ENCODE data around the gene S100A1. TPM values are rescaled to one million over a fixed set of nuclear protein-coding genes. Genes with fewer than 3 reads are reported as not detected.

Gene S100A1
- total RNA-seq, 1 experiment from 2014 or later, result 0.46 TPM

DNA sequence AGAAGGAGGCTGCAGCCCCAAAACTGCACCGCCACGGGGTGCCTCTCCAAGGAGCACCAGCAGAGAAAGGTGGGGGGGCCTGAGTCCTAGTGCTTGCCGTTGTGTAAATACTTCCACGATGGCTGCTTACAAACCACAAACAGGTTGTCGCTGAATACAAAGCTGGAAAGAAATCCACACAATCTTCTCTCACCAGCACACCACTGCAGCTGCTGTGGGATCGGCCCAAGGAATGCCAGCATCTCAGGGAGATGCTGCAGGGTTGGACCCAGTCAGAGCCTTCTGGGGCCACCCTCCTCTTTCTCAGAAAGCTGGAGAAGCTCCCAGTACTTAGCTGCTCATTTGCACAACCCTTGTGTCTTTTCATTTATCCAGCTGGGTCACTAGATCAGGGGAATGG is 9.1 kb upstream of the S100A1 start:
- Histone ChIP-seq H3K36me3 (ENCODE audit: low read depth) (peaks cover 23% of the 10 kb centered on the region; the same call in 1 of the 2 replicates), H4K20me1 (ENCODE audit: insufficient read depth) (no peaks in the 10 kb centered on the region), H3K9me3 (ENCODE audit: insufficient read depth, low read depth) (no peaks in the 10 kb centered on the region), H3K4me2 (no peak overlapping the region), H3K4me1 (replicated peaks; ENCODE audit: insufficient read depth) (peaks cover 34% of the 10 kb centered on the region), H3K79me2 (ENCODE audit: low read depth) (peaks cover 28% of the 10 kb centered on the region), H2AFZ (no peak overlapping the region), H3K9me2 (ENCODE audit: insufficient read depth) (no peaks in the 10 kb centered on the region), H3K27me3 (ENCODE audit: insufficient read depth, low read depth) (no peaks in the 10 kb centered on the region), H3K27ac (no peak overlapping the region), H3F3A (ENCODE audit: insufficient read depth, low read depth) (peaks cover 29% of the 10 kb centered on the region; the same call in 1 of the 2 replicates), H3K4me3 (no peak overlapping the region)
- intact Hi-C loops (cut with micrococcal nuclease; ENCODE audit: unreplicated experiment), result no loop called here
- CTCF ChIA-PET, result interaction anchor here (0.8 kb wide), 1 partner anchor 8 kb away, joined by 4 read pairs; the partner anchor contains the start of gene S100A13
- TF ChIP-seq, protein P1, sequence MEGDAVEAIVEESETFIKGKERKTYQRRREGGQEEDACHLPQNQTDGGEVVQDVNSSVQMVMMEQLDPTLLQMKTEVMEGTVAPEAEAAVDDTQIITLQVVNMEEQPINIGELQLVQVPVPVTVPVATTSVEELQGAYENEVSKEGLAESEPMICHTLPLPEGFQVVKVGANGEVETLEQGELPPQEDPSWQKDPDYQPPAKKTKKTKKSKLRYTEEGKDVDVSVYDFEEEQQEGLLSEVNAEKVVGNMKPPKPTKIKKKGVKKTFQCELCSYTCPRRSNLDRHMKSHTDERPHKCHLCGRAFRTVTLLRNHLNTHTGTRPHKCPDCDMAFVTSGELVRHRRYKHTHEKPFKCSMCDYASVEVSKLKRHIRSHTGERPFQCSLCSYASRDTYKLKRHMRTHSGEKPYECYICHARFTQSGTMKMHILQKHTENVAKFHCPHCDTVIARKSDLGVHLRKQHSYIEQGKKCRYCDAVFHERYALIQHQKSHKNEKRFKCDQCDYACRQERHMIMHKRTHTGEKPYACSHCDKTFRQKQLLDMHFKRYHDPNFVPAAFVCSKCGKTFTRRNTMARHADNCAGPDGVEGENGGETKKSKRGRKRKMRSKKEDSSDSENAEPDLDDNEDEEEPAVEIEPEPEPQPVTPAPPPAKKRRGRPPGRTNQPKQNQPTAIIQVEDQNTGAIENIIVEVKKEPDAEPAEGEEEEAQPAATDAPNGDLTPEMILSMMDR (conservative IDR thresholded peaks at IDR 0.05), result no peak
- TF ChIP-seq EZH2 (IDR thresholded peaks at IDR 0.05; ENCODE audit: low read depth), result no peak
- BruUV-seq (replicated peaks), result no TSS peak
- POLR2A ChIA-PET (ENCODE audit: unreplicated experiment), result interaction anchor here (0.7 kb wide), 1 partner anchor 53 kb away, joined by 4 read pairs; no protein-coding TSS in a partner anchor
- DNase-seq, result no peak

DNA sequence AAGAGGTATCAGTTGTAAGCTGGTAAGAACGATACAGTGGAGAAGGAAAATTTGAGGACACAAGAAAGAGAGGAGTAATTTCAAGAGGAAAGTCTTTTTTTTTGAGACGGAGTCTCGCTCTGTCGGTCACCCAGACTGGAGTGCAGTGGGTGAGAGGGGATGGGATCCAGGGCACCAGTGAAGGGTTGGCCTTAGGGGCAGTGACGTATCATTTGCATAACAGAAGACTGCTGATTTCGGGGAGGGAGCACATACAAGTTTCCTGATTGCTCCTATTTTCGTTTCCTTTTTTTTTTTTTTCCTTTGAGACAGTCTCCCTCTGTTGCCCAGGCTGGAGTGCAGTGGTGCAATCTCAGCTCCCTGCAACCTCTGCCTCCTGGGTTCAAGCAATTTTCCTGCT is 5.1 kb upstream of the S100A1 start:
- Histone ChIP-seq H3K79me2 (ENCODE audit: low read depth) (peaks cover 36% of the 10 kb centered on the region), H3K4me2 (no peak overlapping the region), H3K4me3 (no peak overlapping the region), H3K36me3 (ENCODE audit: low read depth) (peaks cover 26% of the 10 kb centered on the region; the same call in 1 of the 2 replicates), H3K9me2 (ENCODE audit: insufficient read depth) (no peaks in the 10 kb centered on the region), H3K9me3 (ENCODE audit: insufficient read depth, low read depth) (no peaks in the 10 kb centered on the region), H4K20me1 (ENCODE audit: insufficient read depth) (no peaks in the 10 kb centered on the region), H3K27me3 (ENCODE audit: insufficient read depth, low read depth) (no peaks in the 10 kb centered on the region), H3K27ac (no peak overlapping the region), H2AFZ (no peak overlapping the region), H3F3A (ENCODE audit: insufficient read depth, low read depth) (peaks cover 31% of the 10 kb centered on the region), H3K4me1 (replicated peaks; ENCODE audit: insufficient read depth) (peaks cover 30% of the 10 kb centered on the region)
- ChIA-PET CTCF (no interaction called here), POLR2A (ENCODE audit: unreplicated experiment) (interaction anchor here (0.6 to 0.8 kb wide), 2 partner anchors 10 to 75 kb away, joined by 7 to 12 read pairs; partner anchors contain the start of gene S100A16)
- TF ChIP-seq, protein P1 (conservative IDR thresholded peaks at IDR 0.05), result no peak
- no peak for TF ChIP-seq EZH2 (IDR thresholded peaks at IDR 0.05; ENCODE audit: low read depth)
- intact Hi-C loops (cut with micrococcal nuclease; ENCODE audit: unreplicated experiment), result no loop called here
- DNase-seq, result no peak
- BruUV-seq (replicated peaks), result no TSS peak

DNA sequence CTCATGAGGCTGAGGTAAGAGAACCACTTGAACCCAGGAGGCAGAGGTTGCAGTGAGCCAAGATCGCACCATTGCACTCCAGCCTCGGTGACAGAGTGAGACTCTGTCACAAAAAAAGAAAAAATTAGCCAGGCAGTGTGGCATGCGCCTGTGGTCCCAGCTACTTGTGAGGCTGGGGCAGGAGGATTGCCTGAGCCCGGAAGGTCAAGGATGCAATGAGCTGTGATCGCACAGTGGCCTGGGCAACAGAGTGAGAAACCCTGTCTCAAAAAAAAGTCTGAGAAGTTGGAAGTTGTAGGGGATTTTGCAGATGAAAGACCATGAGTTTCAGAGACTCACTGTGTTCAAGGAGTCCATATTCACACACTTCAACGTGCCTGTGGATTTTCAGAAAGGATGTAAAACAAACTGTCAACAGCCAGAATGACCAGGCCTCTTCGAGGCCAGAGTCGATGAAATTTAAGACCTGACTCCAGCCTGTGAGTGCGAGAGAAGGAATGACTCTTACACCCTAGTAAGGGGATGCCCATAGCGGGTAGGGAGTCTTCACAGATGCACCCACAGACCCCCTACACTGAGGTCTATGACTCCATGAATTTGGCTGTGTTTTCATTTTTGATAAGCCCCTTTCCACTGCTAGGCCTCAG is 3.1 kb upstream of the S100A1 start:
- Histone ChIP-seq H3F3A (ENCODE audit: insufficient read depth, low read depth) (peaks cover 18% of the 10 kb centered on the region), H2AFZ (no peak overlapping the region), H4K20me1 (ENCODE audit: insufficient read depth) (no peaks in the 10 kb centered on the region), H3K79me2 (ENCODE audit: low read depth) (peaks cover 36% of the 10 kb centered on the region), H3K27ac (no peak overlapping the region), H3K27me3 (ENCODE audit: insufficient read depth, low read depth) (no peaks in the 10 kb centered on the region), H3K36me3 (ENCODE audit: low read depth) (peaks cover 25% of the 10 kb centered on the region; the same call in 1 of the 2 replicates), H3K4me3 (peak overlapping the region; percentile 69; the same call in 1 of the 2 replicates), H3K9me2 (ENCODE audit: insufficient read depth) (no peaks in the 10 kb centered on the region), H3K9me3 (ENCODE audit: insufficient read depth, low read depth) (no peaks in the 10 kb centered on the region), H3K4me2 (peak overlapping the region; percentile 100), H3K4me1 (replicated peaks; ENCODE audit: insufficient read depth) (peaks cover 31% of the 10 kb centered on the region)
- DNase-seq, result no peak
- BruUV-seq (replicated peaks), result no TSS peak
- intact Hi-C loops (cut with micrococcal nuclease; ENCODE audit: unreplicated experiment), result no loop called here
- TF ChIP-seq, protein P1 (conservative IDR thresholded peaks at IDR 0.05), result no peak
- TF ChIP-seq EZH2 (IDR thresholded peaks at IDR 0.05; ENCODE audit: low read depth), result no peak
- POLR2A ChIA-PET (ENCODE audit: unreplicated experiment), result no interaction called here
- CTCF ChIA-PET, result no interaction called here

All from PC-9 (cell line).